Measurements from ENCODE around the gene PCSK7. TPM values are rescaled to one million over a fixed set of nuclear protein-coding genes. Genes with fewer than 3 reads are reported as not detected.
"Not testable (repeated sequence)": the region's sequence is repeated elsewhere in the genome, so short reads cannot be mapped to it uniquely, and the experiment has no call there.

The PCSK7 gene
- total RNA-seq, 2 donors from 2014 or later, result 111 to 195 TPM

GRCh38 chr11:117271208-117271607 is 39.3 kb upstream of the PCSK7 start:
- Histone ChIP-seq H3K27ac (no peak overlapping the region), H3K36me3 (no peaks in the 10 kb centered on the region), H3K27me3 (no peaks in the 10 kb centered on the region), H3K4me3 (no peak overlapping the region), H3K9ac (ENCODE audit: low read depth in 2 of 2, low read length in 2 of 2) (no peak overlapping the region), H3K4me1 (no peaks in the 10 kb centered on the region), H3K9me3 (no peaks in the 10 kb centered on the region)
- intact Hi-C loops (cut with DNase I), result no loop called here
- DNase-seq, result no peak
- TF ChIP-seq CTCF (IDR thresholded peaks at IDR 0.05), result no peak

- no peak for DNase-seq
- H3K4me1 ChIP-seq, result no peaks in the 10 kb centered on the region
- H3K9ac ChIP-seq (ENCODE audit: low read depth in 2 of 2, low read length in 2 of 2), result no peak overlapping the region
- no peaks in the 10 kb centered on the region for H3K36me3 ChIP-seq
- no peak overlapping the region for H3K4me3 ChIP-seq
- H3K27me3 ChIP-seq, result no peaks in the 10 kb centered on the region
- no peak overlapping the region for H3K27ac ChIP-seq
- TF ChIP-seq CTCF (IDR thresholded peaks at IDR 0.05), result no peak
- no peaks in the 10 kb centered on the region for H3K9me3 ChIP-seq
- intact Hi-C loops (cut with DNase I), result no loop called here
Observed at GRCh38 chr11:117269856-117270255, 38.0 kb upstream of the PCSK7 start.

- no peak overlapping the region for H3K9ac ChIP-seq (ENCODE audit: low read depth in 2 of 2, low read length in 2 of 2)
- TF ChIP-seq CTCF (IDR thresholded peaks at IDR 0.05), result no peak
- intact Hi-C loops (cut with DNase I), result no loop called here
- H3K9me3 ChIP-seq, result no peaks in the 10 kb centered on the region
- no peaks in the 10 kb centered on the region for H3K4me1 ChIP-seq
- no peak overlapping the region for H3K4me3 ChIP-seq
- no peaks in the 10 kb centered on the region for H3K27me3 ChIP-seq
- H3K36me3 ChIP-seq, result no peaks in the 10 kb centered on the region
- no peak overlapping the region for H3K27ac ChIP-seq
- no peak for DNase-seq
Observed at GRCh38 chr11:117265745-117266144, 33.9 kb upstream of the PCSK7 start.

- intact Hi-C loops (cut with DNase I); H3K36me3 ChIP-seq; H3K4me3 ChIP-seq: not testable (repeated sequence)
Observed at GRCh38 chr11:117264624-117265323, 32.9 kb upstream of the PCSK7 start.

GRCh38 chr11:117259417-117259816 is 27.5 kb upstream of the PCSK7 start:
- Histone ChIP-seq H3K27me3 (no peaks in the 10 kb centered on the region), H3K36me3 (no peaks in the 10 kb centered on the region), H3K4me3 (no peak overlapping the region), H3K4me1 (no peaks in the 10 kb centered on the region), H3K9ac (ENCODE audit: low read depth in 2 of 2, low read length in 2 of 2) (no peak overlapping the region), H3K9me3 (no peaks in the 10 kb centered on the region), H3K27ac (no peak overlapping the region)
- intact Hi-C loops (cut with DNase I), result no loop called here
- no peak for TF ChIP-seq CTCF (IDR thresholded peaks at IDR 0.05)
- no peak for DNase-seq

More at GRCh38 chr11:117264624-117265323, 32.9 kb upstream of the PCSK7 start:
- DNase-seq; H3K4me1 ChIP-seq; H3K27me3 ChIP-seq; H3K27ac ChIP-seq; H3K9me3 ChIP-seq; H3K9ac ChIP-seq (ENCODE audit: low read depth in 2 of 2, low read length in 2 of 2): not testable (repeated sequence)

GRCh38 chr11:117258576-117258975 is 26.7 kb upstream of the PCSK7 start:
- H3K27ac ChIP-seq, result no peak overlapping the region

More at GRCh38 chr11:117258576-117258975, 26.7 kb upstream of the PCSK7 start:
- H3K36me3 ChIP-seq, result no peaks in the 10 kb centered on the region
- H3K4me3 ChIP-seq, result no peak overlapping the region
- DNase-seq, result no peak
- H3K27me3 ChIP-seq, result no peaks in the 10 kb centered on the region
- no peak for TF ChIP-seq CTCF (IDR thresholded peaks at IDR 0.05)
- H3K9ac ChIP-seq (ENCODE audit: low read depth in 2 of 2, low read length in 2 of 2), result no peak overlapping the region
- no peaks in the 10 kb centered on the region for H3K9me3 ChIP-seq
- H3K4me1 ChIP-seq, result no peaks in the 10 kb centered on the region
- intact Hi-C loops (cut with DNase I), result no loop called here

Data from colonic mucosa (tissue), 4 donors.